Erythroblast (primary cell): ENCODE data around the gene HENMT1.
"Not testable (repeated sequence)": the region's sequence is repeated elsewhere in the genome, so short reads cannot be mapped to it uniquely, and the experiment has no call there.

Source experiments
- DNase-seq, 2 experiments: peaks; one replicate each; lab custom pipeline; 2025; lab: John Stamatoyannopoulos, UW
- GATA1 ChIP-seq: IDR thresholded peaks from 2 replicates; pipeline ENCODE4 v1.6.1; 2011; ENCODE audit warnings: low read depth, mild to moderate bottlenecking, control low read depth, low read length, moderate library complexity
- POLR2A ChIP-seq: IDR thresholded peaks from 2 replicates; pipeline ENCODE4 v1.6.1; 2011; ENCODE audit warnings: mild to moderate bottlenecking, low read length

Gene HENMT1

GRCh38 chr1:108661030-108661609, at the start of gene HENMT1:
Gene HENMT1 (minus strand): TSS chr1:108661093. CDS start chr1:108659884, 1,209 bp downstream.
- TF ChIP-seq POLR2A (peak; percentile 60), GATA1 (no peak)
- DNase-seq, result peak; percentile 85 to 86

- peak; percentile 61 to 68 for DNase-seq
- no peak for TF ChIP-seq GATA1
- TF ChIP-seq POLR2A, result no peak
These were observed 48.1 kb upstream of the HENMT1 start for GRCh38 chr1:108708691-108709660.

- TF ChIP-seq POLR2A (no peak), GATA1 (no peak)
- DNase-seq, result no peak
These were observed 45.8 kb upstream of the HENMT1 start for GRCh38 chr1:108706643-108707042.

GRCh38 chr1:108704496-108704895, 43.6 kb upstream of the HENMT1 start:
- TF ChIP-seq GATA1, result no peak
- TF ChIP-seq POLR2A, result no peak

GRCh38 chr1:108703939-108704338, 43.0 kb upstream of the HENMT1 start:
- TF ChIP-seq POLR2A (no peak), GATA1 (no peak)
- DNase-seq, result no peak

More at GRCh38 chr1:108704496-108704895, 43.6 kb upstream of the HENMT1 start:
- DNase-seq, result no peak

GRCh38 chr1:108702109-108702508, 41.2 kb upstream of the HENMT1 start:
- DNase-seq, result not testable (repeated sequence)

- DNase-seq, result no peak
- no peak for TF ChIP-seq POLR2A
- no peak for TF ChIP-seq GATA1
These were observed 40.4 kb upstream of the HENMT1 start for GRCh38 chr1:108701176-108701849.

GRCh38 chr1:108699375-108700332, 38.8 kb upstream of the HENMT1 start:
- no peak for DNase-seq
- TF ChIP-seq GATA1, result no peak
- TF ChIP-seq POLR2A, result no peak

- no peak for DNase-seq
- no peak for TF ChIP-seq GATA1
- TF ChIP-seq POLR2A, result no peak
These were observed 34.6 kb upstream of the HENMT1 start for GRCh38 chr1:108695535-108695934.

- DNase-seq, result peak; percentile 85 to 91
- TF ChIP-seq POLR2A, result no peak
- no peak for TF ChIP-seq GATA1
These were observed 32.1 kb upstream of the HENMT1 start for GRCh38 chr1:108692724-108693655.

GRCh38 chr1:108691942-108692723, 31.2 kb upstream of the HENMT1 start, which contains the start of gene PRPF38B:
Gene PRPF38B (plus strand): TSS chr1:108692310. CDS start chr1:108692592, 282 bp downstream.
- TF ChIP-seq GATA1 (no peak), POLR2A (peak; percentile 99)
- DNase-seq, result peak; percentile 94 to 96
